HepG2 (cell line): Measurements from ENCODE around the gene APRT. TPM values are rescaled to one million over a fixed set of nuclear protein-coding genes. Genes with fewer than 3 reads are reported as not detected.

Source experiments
- ADNP ChIP-seq: sonication (generic); formaldehyde crosslinking; IDR thresholded peaks from 2 replicates; pipeline ENCODE4 v1.4.0; 2020; ENCODE audit warnings: missing genetic modification reagents
- HMG20B ChIP-seq: conservative IDR thresholded peaks from 2 replicates; pipeline ENCODE4 v1.6.1; 2016; ENCODE audit warnings: missing genetic modification reagents, missing compliant biosample characterization
- ISX ChIP-seq: sonication (generic); formaldehyde crosslinking; conservative IDR thresholded peaks from 2 replicates; pipeline ENCODE4 v1.5.0; 2020; ENCODE audit warnings: missing genetic modification reagents
- MATR3 ChIP-seq: sonication (generic); formaldehyde crosslinking; IDR thresholded peaks from 2 replicates; pipeline ENCODE4 v1.4.0; 2020; ENCODE audit warnings: missing genetic modification reagents
- PHF21A ChIP-seq: sonication (generic); formaldehyde crosslinking; IDR thresholded peaks from 2 replicates; pipeline ENCODE4 v1.5.0; 2020; ENCODE audit warnings: mild to moderate bottlenecking, missing genetic modification reagents
- POGZ ChIP-seq: sonication (generic); formaldehyde crosslinking; IDR thresholded peaks from 2 replicates; pipeline ENCODE4 v1.4.0; 2020; ENCODE audit warnings: mild to moderate bottlenecking, missing genetic modification reagents
- SP2 ChIP-seq: sonication (generic); formaldehyde crosslinking; IDR thresholded peaks from 2 replicates; pipeline ENCODE4 v1.5.1; 2020; ENCODE audit warnings: mild to moderate bottlenecking, missing genetic modification reagents
- SRY ChIP-seq: sonication (generic); formaldehyde crosslinking; IDR thresholded peaks from 2 replicates; pipeline ENCODE4 v1.8.0; 2022; ENCODE audit warnings: mild to moderate bottlenecking, missing genetic modification reagents
- TCF7 ChIP-seq: sonication (generic); IDR thresholded peaks from 2 replicates; pipeline ENCODE4 v1.6.1; 2016; ENCODE audit warnings: antibody characterized with exemption, low read depth
- TRAFD1 ChIP-seq: sonication (generic); formaldehyde crosslinking; IDR thresholded peaks from 2 replicates; pipeline ENCODE4 v1.5.1; 2020; ENCODE audit warnings: missing genetic modification reagents, mild to moderate bottlenecking, borderline replicate concordance
- USF2 ChIP-seq, 2 experiments: sonication (generic) in 1 of 2; formaldehyde crosslinking in 1 of 2; IDR thresholded peaks; 2 replicates each; pipeline versions ENCODE4 v1.5.1 to v1.6.1; 2011 to 2020; ENCODE audit warnings: borderline replicate concordance in 1 of 2, low read depth in 1 of 2, low read length in 1 of 2, mild to moderate bottlenecking in 1 of 2, missing genetic modification reagents in 1 of 2, moderate library complexity in 1 of 2
- ZNF276 ChIP-seq: sonication (generic); formaldehyde crosslinking; IDR thresholded peaks from 2 replicates; pipeline ENCODE4 v1.4.0; 2020; ENCODE audit warnings: mild to moderate bottlenecking, low read depth, missing genetic modification reagents
- ZNF326 ChIP-seq: sonication (generic); formaldehyde crosslinking; IDR thresholded peaks from 2 replicates; pipeline ENCODE4 v1.4.0; 2020; ENCODE audit warnings: missing genetic modification reagents, borderline replicate concordance
- ZNF451 ChIP-seq: sonication (generic); formaldehyde crosslinking; IDR thresholded peaks from 2 replicates; pipeline ENCODE4 v1.5.0; 2020; ENCODE audit warnings: mild to moderate bottlenecking, missing genetic modification reagents
- ZNF773 ChIP-seq: sonication (generic); formaldehyde crosslinking; IDR thresholded peaks from 2 replicates; pipeline ENCODE4 v1.4.0; 2020; ENCODE audit warnings: missing genetic modification reagents, borderline replicate concordance
- ZSCAN5A ChIP-seq: sonication (generic); formaldehyde crosslinking; IDR thresholded peaks from 2 replicates; pipeline ENCODE4 v1.8.0; 2022; ENCODE audit warnings: mild to moderate bottlenecking, missing genetic modification reagents, borderline replicate concordance
- ZUFSP ChIP-seq: sonication (generic); formaldehyde crosslinking; IDR thresholded peaks from 2 replicates; pipeline ENCODE4 v1.9.0; 2021; ENCODE audit warnings: missing genetic modification reagents, mild to moderate bottlenecking, borderline replicate concordance
- polyA plus RNA-seq, 8 experiments: library from polyadenylated mRNA; depleted of rRNA in 3 of 8; stranded (reverse) in 7 of 8; unstranded in 1 of 8; fragments of >200 nt; fragmentation: Illumina TruSeq in 4 of 8; extraction: Trizol in 4 of 8; gene quantifications; 2 replicates each; pipeline versions ENCODE4 v1.2.1 to v1.2.3, GENCODE V29; 2011 to 2016; ENCODE audit warnings: low read depth in 4 of 8, missing spikeins in 1 of 8, mixed read lengths in 1 of 8; ENCODE audit not compliant: insufficient read depth in 1 of 8
- total RNA-seq, 5 experiments: library from RNA; depleted of rRNA; stranded (reverse); fragments of >200 nt; fragmentation: Illumina TruSeq; extraction: Trizol; gene quantifications; 2 replicates each; pipeline ENCODE4 v1.2.3, GENCODE V29; 2016; ENCODE audit warnings: low read depth in 1 of 5

Gene APRT
- total and polyA plus RNA-seq, 2 of the 13 experiments (the other 11 are each of a cell fraction or from before 2014, with no cell fraction given): 155 to 242 TPM

- no peak for TF ChIP-seq USF2 (IDR thresholded peaks at IDR 0.05; ENCODE audit: low read depth, low read length)
- TF ChIP-seq USF2 (CRISPR knock-in tag; IDR thresholded peaks at IDR 0.05; ENCODE audit: borderline replicate concordance): no peak; the same call in 1 of the 2 replicates
- peak; percentile 69 for TF ChIP-seq SRY (CRISPR knock-in tag)
- TF ChIP-seq ISX (CRISPR knock-in tag): no peak
- no peak for TF ChIP-seq PHF21A (CRISPR knock-in tag)
- 0 out of 2 replicates have a peak, but pooled peaks have one; percentile 54 for TF ChIP-seq ZSCAN5A (CRISPR knock-in tag)
- TF ChIP-seq ZNF451 (CRISPR knock-in tag): no peak; the same call in 1 of the 2 replicates
- TF ChIP-seq ADNP (CRISPR knock-in tag): no peak
- no peak for TF ChIP-seq TCF7
- TF ChIP-seq SP2 (CRISPR knock-in tag): peak; percentile 36; the same call in 1 of the 2 replicates
- TF ChIP-seq POGZ (CRISPR knock-in tag): 0 out of 2 replicates have a peak, but pooled peaks have one; percentile 25
- TF ChIP-seq HMG20B: no peak; the same call in 1 of the 2 replicates
- TF ChIP-seq ZNF326 (CRISPR knock-in tag): no peak
- no peak for TF ChIP-seq TRAFD1 (CRISPR knock-in tag)
- TF ChIP-seq ZUFSP (CRISPR knock-in tag): no peak
- 0 out of 2 replicates have a peak, but pooled peaks have one; percentile 86 for TF ChIP-seq MATR3 (CRISPR knock-in tag)
- 0 out of 2 replicates have a peak, but pooled peaks have one; percentile 51 for TF ChIP-seq ZNF276 (CRISPR knock-in tag)
- TF ChIP-seq ZNF773 (CRISPR knock-in tag): peak; percentile 73; the same call in 1 of the 2 replicates
These were observed 26.4 kb downstream of the APRT start, which contains the start of gene PIEZO1 (continued) for GRCh38 chr16:88785106-88785924.
